ENCODE measurements around the gene PEX5L.
A peak's percentile ranks its signal among the peaks of the same experiment; 100 is the strongest.

Gene PEX5L

GRCh38 chr3:179772297-179772696 lies 264.4 kb downstream of the PEX5L start:
- no peaks in the 10 kb centered on the region for H3K27me3 ChIP-seq (ENCODE audit: insufficient read depth, low read depth)
- TF ChIP-seq CTCF (conservative IDR thresholded peaks at IDR 0.05; ENCODE audit: low read depth, low read length) = no peak
- H2AFZ ChIP-seq (ENCODE audit: low read depth) = no peak overlapping the region
- no peaks in the 10 kb centered on the region for H3K36me3 ChIP-seq (ENCODE audit: insufficient read depth)
- H4K20me1 ChIP-seq (ENCODE audit: insufficient read depth) = no peaks in the 10 kb centered on the region
- no peaks in the 10 kb centered on the region for H3K79me2 ChIP-seq (ENCODE audit: insufficient read depth, low read depth)
- no peak overlapping the region for H3K4me2 ChIP-seq
- no peak overlapping the region for H3K4me3 ChIP-seq (IDR thresholded peaks at IDR 0.05; ENCODE audit: insufficient read depth, low read depth, low read length)
- no peak overlapping the region for H3K9ac ChIP-seq
- no peaks in the 10 kb centered on the region for H3K4me1 ChIP-seq (ENCODE audit: low read depth, poor library complexity, severe bottlenecking)
- no peak overlapping the region for H3K27ac ChIP-seq

GRCh38 chr3:179771797-179772196 lies 264.9 kb downstream of the PEX5L start:
- Histone ChIP-seq H3K4me1 (ENCODE audit: low read depth, poor library complexity, severe bottlenecking) (no peaks in the 10 kb centered on the region), H3K79me2 (ENCODE audit: insufficient read depth, low read depth) (no peaks in the 10 kb centered on the region), H3K9ac (no peak overlapping the region), H4K20me1 (ENCODE audit: insufficient read depth) (no peaks in the 10 kb centered on the region), H3K4me3 (IDR thresholded peaks at IDR 0.05; ENCODE audit: insufficient read depth, low read depth, low read length) (no peak overlapping the region), H3K36me3 (ENCODE audit: insufficient read depth) (no peaks in the 10 kb centered on the region), H3K27me3 (ENCODE audit: insufficient read depth, low read depth) (no peaks in the 10 kb centered on the region), H3K4me2 (no peak overlapping the region), H3K27ac (no peak overlapping the region), H2AFZ (ENCODE audit: low read depth) (no peak overlapping the region)
- no peak for TF ChIP-seq CTCF (conservative IDR thresholded peaks at IDR 0.05; ENCODE audit: low read depth, low read length)

GRCh38 chr3:179769411-179770247 lies 267.1 kb downstream of the PEX5L start:
- Histone ChIP-seq H3K4me3 (IDR thresholded peaks at IDR 0.05; ENCODE audit: insufficient read depth, low read depth, low read length) (no peak overlapping the region), H3K79me2 (ENCODE audit: insufficient read depth, low read depth) (no peaks in the 10 kb centered on the region), H3K4me2 (no peak overlapping the region), H2AFZ (ENCODE audit: low read depth) (no peak overlapping the region), H4K20me1 (ENCODE audit: insufficient read depth) (no peaks in the 10 kb centered on the region), H3K27me3 (ENCODE audit: insufficient read depth, low read depth) (no peaks in the 10 kb centered on the region), H3K9ac (no peak overlapping the region), H3K27ac (no peak overlapping the region), H3K4me1 (ENCODE audit: low read depth, poor library complexity, severe bottlenecking) (no peaks in the 10 kb centered on the region), H3K36me3 (ENCODE audit: insufficient read depth) (no peaks in the 10 kb centered on the region; the same call in 1 of the 2 replicates)
- TF ChIP-seq CTCF (conservative IDR thresholded peaks at IDR 0.05; ENCODE audit: low read depth, low read length) = no peak

DNA sequence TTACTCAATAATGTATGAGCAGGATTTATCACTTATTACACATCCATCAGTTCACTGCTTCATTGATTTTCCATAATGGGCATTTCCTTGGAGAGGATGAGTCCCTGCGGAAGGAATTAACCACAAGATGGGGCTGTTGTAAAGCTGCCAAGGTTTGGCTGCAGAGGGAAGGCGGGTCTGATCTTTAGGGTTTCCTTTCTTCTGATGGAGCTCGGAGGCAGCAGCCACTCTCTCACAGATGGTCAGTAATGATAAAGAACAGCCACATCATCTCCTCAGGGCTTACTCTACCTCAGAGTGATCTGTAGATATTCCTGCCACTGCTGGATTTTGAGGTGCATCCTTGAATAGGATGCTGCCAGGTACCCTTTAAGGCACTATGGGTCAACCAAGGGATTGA lies 268.7 kb downstream of the PEX5L start:
- H3K4me1 ChIP-seq (ENCODE audit: low read depth, poor library complexity, severe bottlenecking) = no peaks in the 10 kb centered on the region
- no peak overlapping the region for H3K27ac ChIP-seq
- no peaks in the 10 kb centered on the region for H3K27me3 ChIP-seq (ENCODE audit: insufficient read depth, low read depth)
- no peaks in the 10 kb centered on the region for H3K79me2 ChIP-seq (ENCODE audit: insufficient read depth, low read depth)
- no peaks in the 10 kb centered on the region; the same call in 1 of the 2 replicates for H3K36me3 ChIP-seq (ENCODE audit: insufficient read depth)
- H3K4me3 ChIP-seq (IDR thresholded peaks at IDR 0.05; ENCODE audit: insufficient read depth, low read depth, low read length) = no peak overlapping the region
- no peak overlapping the region for H3K4me2 ChIP-seq
- no peaks in the 10 kb centered on the region for H4K20me1 ChIP-seq (ENCODE audit: insufficient read depth)
- no peak overlapping the region for H3K9ac ChIP-seq
- H2AFZ ChIP-seq (ENCODE audit: low read depth) = no peak overlapping the region
- TF ChIP-seq CTCF (conservative IDR thresholded peaks at IDR 0.05; ENCODE audit: low read depth, low read length) = peak; percentile 27; the same call in 1 of the 2 replicates

All from KMS-11 (cell line).